Activated naive CD8-positive, alpha-beta T cell treated with anti-CD3 and anti-CD28 coated beads for 36 hours (primary cell): ENCODE measurements around the gene RGS3. TPM values are rescaled to one million over a fixed set of nuclear protein-coding genes. Genes with fewer than 3 reads are reported as not detected.
"Not testable (repeated sequence)": the region's sequence is repeated elsewhere in the genome, so short reads cannot be mapped to it uniquely, and the experiment has no call there.

ENCODE experiments used
- DNase-seq: peaks from one replicate; pipeline ENCODE4 v3.0.0; 2021
- H3K27ac Mint-ChIP-seq: one replicate; pipeline ENCODE4 v1.8.0; 2022; ENCODE audit warnings: mild to moderate bottlenecking, moderate library complexity, mixed read lengths
- H3K27me3 Mint-ChIP-seq: one replicate; pipeline ENCODE4 v1.8.0; 2022; ENCODE audit warnings: mild to moderate bottlenecking, mixed read lengths
- H3K36me3 Mint-ChIP-seq: one replicate; pipeline ENCODE4 v1.8.0; 2021; ENCODE audit warnings: mild to moderate bottlenecking, mixed read lengths
- H3K4me1 Mint-ChIP-seq: one replicate; pipeline ENCODE4 v1.8.0; 2021; ENCODE audit warnings: mixed read lengths
- H3K4me3 Mint-ChIP-seq: one replicate; pipeline ENCODE4 v1.8.0; 2022; ENCODE audit warnings: mild to moderate bottlenecking, moderate library complexity, mixed read lengths
- H3K9me3 Mint-ChIP-seq: one replicate; pipeline ENCODE4 v1.8.0; 2022; ENCODE audit warnings: mixed read lengths
- total RNA-seq, 2 experiments: library from RNA; stranded (reverse); gene quantifications; one replicate each; pipeline ENCODE4 v1.2.3, GENCODE V29; 2021

The RGS3 gene
- total RNA-seq, 2 experiments from 2014 or later: 61.7 to 65.0 TPM

- peaks cover 59% of the 10 kb centered on the region for H3K36me3 Mint-ChIP-seq
- peaks cover 41% of the 10 kb centered on the region for H3K4me1 Mint-ChIP-seq
- H3K9me3 Mint-ChIP-seq: no peaks in the 10 kb centered on the region
- no peaks in the 10 kb centered on the region for H3K27me3 Mint-ChIP-seq
- H3K4me3 Mint-ChIP-seq: no peak overlapping the region
- H3K27ac Mint-ChIP-seq: peak overlapping the region; percentile 25
- no peak for DNase-seq
Observed at GRCh38 chr9:113546566-113546965, 83.0 kb downstream of the RGS3 start.

- Mint-ChIP-seq H3K9me3 (no peaks in the 10 kb centered on the region), H3K4me1 (peaks cover 39% of the 10 kb centered on the region), H3K27ac (peak overlapping the region; percentile 89), H3K27me3 (no peaks in the 10 kb centered on the region), H3K36me3 (peaks cover 51% of the 10 kb centered on the region), H3K4me3 (peak overlapping the region; percentile 9)
- no peak for DNase-seq
Observed at GRCh38 chr9:113547501-113547900, 84.0 kb downstream of the RGS3 start.

- peaks cover 34% of the 10 kb centered on the region for H3K4me1 Mint-ChIP-seq
- H3K27me3 Mint-ChIP-seq: no peaks in the 10 kb centered on the region
- peaks cover 45% of the 10 kb centered on the region for H3K36me3 Mint-ChIP-seq
- DNase-seq: peak; percentile 53
- H3K4me3 Mint-ChIP-seq: peak overlapping the region; percentile 50
- H3K9me3 Mint-ChIP-seq: no peaks in the 10 kb centered on the region
- H3K27ac Mint-ChIP-seq: peak overlapping the region; percentile 89
Observed at GRCh38 chr9:113548221-113549041, 84.9 kb downstream of the RGS3 start.

- not testable (repeated sequence) for DNase-seq, H3K27ac Mint-ChIP-seq, H3K27me3 Mint-ChIP-seq, H3K4me3 Mint-ChIP-seq, H3K9me3 Mint-ChIP-seq
- Mint-ChIP-seq H3K36me3 (peaks cover 50% of the 10 kb centered on the region), H3K4me1 (peaks cover 45% of the 10 kb centered on the region)
Observed at GRCh38 chr9:113549892-113550291, 86.4 kb downstream of the RGS3 start.

GRCh38 chr9:113556877-113557593 is 93.5 kb downstream of the RGS3 start:
- Mint-ChIP-seq H3K4me3 (no peak overlapping the region), H3K9me3 (no peaks in the 10 kb centered on the region), H3K27me3 (no peaks in the 10 kb centered on the region), H3K4me1 (peaks cover 50% of the 10 kb centered on the region), H3K36me3 (peaks cover 20% of the 10 kb centered on the region), H3K27ac (no peak overlapping the region)
- no peak for DNase-seq

GRCh38 chr9:113558632-113559502 is 95.3 kb downstream of the RGS3 start:
- H3K4me1 Mint-ChIP-seq: peaks cover 48% of the 10 kb centered on the region

GRCh38 chr9:113559834-113560800 is 96.6 kb downstream of the RGS3 start:
- H3K4me3 Mint-ChIP-seq: no peak overlapping the region
- no peak overlapping the region for H3K27ac Mint-ChIP-seq

More at GRCh38 chr9:113558632-113559502, 95.3 kb downstream of the RGS3 start:
- Mint-ChIP-seq H3K36me3 (peaks cover 20% of the 10 kb centered on the region), H3K4me3 (no peak overlapping the region), H3K27ac (no peak overlapping the region), H3K9me3 (no peaks in the 10 kb centered on the region), H3K27me3 (no peaks in the 10 kb centered on the region)
- no peak for DNase-seq

GRCh38 chr9:113562653-113563381 is 99.3 kb downstream of the RGS3 start:
- Mint-ChIP-seq H3K4me1 (peaks cover 22% of the 10 kb centered on the region), H3K4me3 (no peak overlapping the region), H3K36me3 (peaks cover 6% of the 10 kb centered on the region), H3K9me3 (no peaks in the 10 kb centered on the region), H3K27me3 (no peaks in the 10 kb centered on the region), H3K27ac (no peak overlapping the region)
- DNase-seq: no peak

More at GRCh38 chr9:113559834-113560800, 96.6 kb downstream of the RGS3 start:
- Mint-ChIP-seq H3K9me3 (no peaks in the 10 kb centered on the region), H3K4me1 (peaks cover 41% of the 10 kb centered on the region), H3K27me3 (no peaks in the 10 kb centered on the region), H3K36me3 (peaks cover 16% of the 10 kb centered on the region)
- DNase-seq: no peak

- H3K27ac Mint-ChIP-seq: no peak overlapping the region
- no peak for DNase-seq
- no peaks in the 10 kb centered on the region for H3K9me3 Mint-ChIP-seq
- H3K36me3 Mint-ChIP-seq: peaks cover 5% of the 10 kb centered on the region
- H3K27me3 Mint-ChIP-seq: no peaks in the 10 kb centered on the region
- H3K4me3 Mint-ChIP-seq: no peak overlapping the region
- H3K4me1 Mint-ChIP-seq: peaks cover 18% of the 10 kb centered on the region
Observed at GRCh38 chr9:113563826-113564497, 100.4 kb downstream of the RGS3 start.

GRCh38 chr9:113564498-113565237 is 101.1 kb downstream of the RGS3 start:
- Mint-ChIP-seq H3K9me3 (no peaks in the 10 kb centered on the region), H3K4me3 (no peak overlapping the region), H3K27me3 (no peaks in the 10 kb centered on the region), H3K4me1 (peaks cover 16% of the 10 kb centered on the region), H3K36me3 (peaks cover 5% of the 10 kb centered on the region), H3K27ac (no peak overlapping the region)
- DNase-seq: no peak

GRCh38 chr9:113566016-113566711 is 102.6 kb downstream of the RGS3 start:
- Mint-ChIP-seq H3K9me3 (no peaks in the 10 kb centered on the region), H3K27ac (peak overlapping the region; percentile 43), H3K4me1 (peaks cover 7% of the 10 kb centered on the region), H3K36me3 (peaks cover 6% of the 10 kb centered on the region), H3K4me3 (no peak overlapping the region), H3K27me3 (no peaks in the 10 kb centered on the region)
- no peak for DNase-seq

- Mint-ChIP-seq H3K9me3 (no peaks in the 10 kb centered on the region), H3K4me3 (no peak overlapping the region), H3K27ac (no peak overlapping the region), H3K27me3 (no peaks in the 10 kb centered on the region), H3K4me1 (peaks cover 7% of the 10 kb centered on the region), H3K36me3 (peaks cover 6% of the 10 kb centered on the region)
- DNase-seq: no peak
Observed at GRCh38 chr9:113566712-113567071, 103.2 kb downstream of the RGS3 start.
